Tibial nerve (tissue), 4 donors: Measurements from ENCODE around the gene IL3.

ENCODE experiments used
- CTCF ChIP-seq, 5 experiments: fragments of 200-600 bp in 3 of 5; fragments of 450-650 bp in 2 of 5; sonication (generic) in 3 of 5; IDR thresholded peaks; one replicate each; pipeline ENCODE4 v1.5.1; 2016 to 2019; ENCODE audit warnings: antibody characterized with exemption in 5 of 5, mild to moderate bottlenecking in 3 of 5, moderate library complexity in 2 of 5
- EP300 ChIP-seq, 2 donors: sonication (generic); formaldehyde crosslinking; IDR thresholded peaks; one replicate each; pipeline ENCODE4 v1.6.1; 2017; ENCODE audit warnings: antibody characterized with exemption in 2 of 2, mild to moderate bottlenecking in 1 of 2
- POLR2A ChIP-seq, 2 donors: fragments of 450-650 bp; IDR thresholded peaks; one replicate each; pipeline ENCODE4 v1.6.1; 2017; ENCODE audit warnings: antibody characterized with exemption in 2 of 2, mild to moderate bottlenecking in 2 of 2, moderate library complexity in 2 of 2

GRCh38 chr5:132064140-132064539 lies 3.7 kb downstream of the IL3 start:
- TF ChIP-seq CTCF (IDR thresholded peaks at IDR 0.05) = no peak
- TF ChIP-seq POLR2A (IDR thresholded peaks at IDR 0.05) = no peak
- no peak for TF ChIP-seq EP300 (IDR thresholded peaks at IDR 0.05)
